K562 (cell line): ENCODE measurements around the gene DDX41. TPM values are rescaled to one million over a fixed set of nuclear protein-coding genes. Genes with fewer than 3 reads are reported as not detected.

Source experiments
- CHD7 ChIP-seq: fragments of 200-600 bp; sonication (generic); IDR thresholded peaks from one replicate; pipeline ENCODE4 v1.6.1; 2012; ENCODE audit warnings: mild to moderate bottlenecking, low read depth, low read length, inconsistent platforms
- ERF ChIP-seq: fragments of 450-650 bp; formaldehyde crosslinking; IDR thresholded peaks from 2 replicates; pipeline ENCODE4 v1.4.0; 2020; ENCODE audit warnings: mild to moderate bottlenecking, mixed read lengths
- HDAC3 ChIP-seq: fragments of 450-650 bp; IDR thresholded peaks from 2 replicates; pipeline ENCODE4 v1.6.1; 2018; ENCODE audit warnings: borderline replicate concordance, mild to moderate bottlenecking, moderate library complexity; ENCODE audit not compliant: partially characterized antibody
- HNRNPL ChIP-seq: fragments of 200-400 bp; formaldehyde crosslinking; IDR thresholded peaks from 2 replicates; pipeline ENCODE4 v1.6.1; 2017; ENCODE audit warnings: low read depth, mild to moderate bottlenecking, low read length
- ID3 ChIP-seq, 2 experiments: fragments of 250-450 bp in 1 of 2; fragments of 450-650 bp in 1 of 2; sonication (Bioruptor Pico) in 1 of 2; IDR thresholded peaks; 2 replicates each; pipeline versions ENCODE4 v1.6.1 to v1.8.0; 2016 to 2021; ENCODE audit warnings: mild to moderate bottlenecking in 2 of 2, moderate library complexity in 2 of 2, missing compliant biosample characterization in 1 of 2, missing genetic modification characterization in 1 of 2
- JUND ChIP-seq, 2 experiments: IDR thresholded peaks; 2 replicates in 1 of 2; 3 replicates in 1 of 2; pipeline ENCODE4 v1.6.1; 2011; ENCODE audit warnings: borderline replicate concordance in 2 of 2, low read depth in 2 of 2, low read length in 2 of 2, improper control_type of control experiment in 1 of 2, missing biosample characterization in 1 of 2, missing genetic modification characterization in 1 of 2, missing genetic modification reagents in 1 of 2
- NR1H2 ChIP-seq: sonication (generic); formaldehyde crosslinking; IDR thresholded peaks from 2 replicates; pipeline ENCODE4 v1.4.0; 2020; ENCODE audit warnings: mild to moderate bottlenecking, missing genetic modification reagents
- POLR2A ChIP-seq: fragments of 450-650 bp; conservative IDR thresholded peaks from 2 replicates; pipeline ENCODE4 v1.6.1; 2016
- USF2 ChIP-seq: sonication (generic); formaldehyde crosslinking; IDR thresholded peaks from 2 replicates; pipeline ENCODE4 v1.5.0; 2020; ENCODE audit warnings: missing genetic modification reagents
- ZC3H8 ChIP-seq: fragments of 450-650 bp; IDR thresholded peaks from 2 replicates; pipeline ENCODE4 v1.6.1; 2017
- ZKSCAN1 ChIP-seq: fragments of 150-350 bp; IDR thresholded peaks from 2 replicates; pipeline ENCODE4 v1.6.1; 2016; ENCODE audit warnings: low read depth, low read length
- ZNF134 ChIP-seq: fragments of 250-450 bp; sonication (Bioruptor Pico); conservative IDR thresholded peaks from 2 replicates; pipeline ENCODE4 v1.4.0; 2020
- ZNF282 ChIP-seq: sonication (generic); formaldehyde crosslinking; IDR thresholded peaks from 2 replicates; pipeline ENCODE4 v1.8.1; 2023; ENCODE audit warnings: missing genetic modification reagents
- ZNF717 ChIP-seq: fragments of 250-450 bp; sonication (Bioruptor Pico); IDR thresholded peaks from 2 replicates; pipeline ENCODE4 v1.5.0; 2021
- polyA plus RNA-seq, 8 experiments: library from polyadenylated mRNA; depleted of rRNA in 4 of 8; stranded (reverse) in 5 of 8; unstranded in 3 of 8; fragments of >200 nt; fragmentation: Nextera tagmentation in 2 of 8; fragmentation: Illumina TruSeq in 1 of 8; extraction: Ambion mirVana in 2 of 8; extraction: Trizol in 1 of 8; gene quantifications; 2 replicates each; pipeline versions ENCODE4 v1.2.1 to v1.2.3, GENCODE V29; 2011 to 2014; ENCODE audit warnings: inconsistent platforms in 1 of 8, missing spikeins in 1 of 8
- total RNA-seq, 7 experiments: library from RNA; depleted of rRNA in 6 of 7; stranded (reverse); fragments of >200 nt in 6 of 7; fragmentation: Illumina TruSeq in 2 of 7; extraction: Trizol in 2 of 7; gene quantifications; 2 replicates each; pipeline versions ENCODE4 v1.2.1 to v1.2.3, GENCODE V29; 2011 to 2021; ENCODE audit warnings: low replicate concordance in 1 of 7

Gene DDX41
- total and polyA plus RNA-seq, 9 of the 15 experiments (the other 6 are each of a cell fraction or from before 2014, with no cell fraction given) = 38.2 to 284 (median 116) TPM

- TF ChIP-seq ZNF282 (CRISPR knock-in tag) = no peak
- peak; percentile 60; the same call in 1 of the 2 replicates for TF ChIP-seq JUND (IDR thresholded peaks at IDR 0.05; ENCODE audit: borderline replicate concordance, low read depth, low read length)
- TF ChIP-seq JUND (tag; IDR thresholded peaks at IDR 0.05; ENCODE audit: borderline replicate concordance, low read depth, low read length) = peak; percentile 68; the same call in 1 of the 3 replicates
- TF ChIP-seq CHD7 = no peak
- TF ChIP-seq ZNF717 = no peak
- TF ChIP-seq ID3 (CRISPR knock-in tag; IDR thresholded peaks at IDR 0.05) = no peak
- no peak for TF ChIP-seq ID3 (tag; IDR thresholded peaks at IDR 0.05)
- TF ChIP-seq ZC3H8 = no peak
- TF ChIP-seq USF2 = peak; percentile 94
- TF ChIP-seq ZNF134 (CRISPR knock-in tag) = no peak
- peak; percentile 50; the same call in 1 of the 2 replicates for TF ChIP-seq POLR2A
- TF ChIP-seq ZKSCAN1 = 0 out of 2 replicates have a peak, but pooled peaks have one; percentile 40
- TF ChIP-seq HNRNPL = no peak
- TF ChIP-seq ERF = no peak
- no peak for TF ChIP-seq NR1H2 (CRISPR knock-in tag)
- no peak for TF ChIP-seq HDAC3
Observed at GRCh38 chr5:177557041-177557647, 40.4 kb upstream of the DDX41 start (continued).
